Cardiac muscle cell (in vitro differentiated cells and primary cell): Measurements from ENCODE around the gene NT5C1B. TPM values are rescaled to one million over a fixed set of nuclear protein-coding genes. Genes with fewer than 3 reads are reported as not detected.
A peak's percentile ranks its signal among the peaks of the same experiment; 100 is the strongest.

Experiments
- DNase-seq, 2 donors: peaks; one replicate each; pipeline versions ENCODE4 v3.0.0 to v3.0.0-alpha.2; 2010 to 2017; ENCODE audit warnings: low read depth in 1 of 2, low spot score in 1 of 2
- H3K27ac ChIP-seq: fragments of 200-600 bp; sonication (generic); 2 replicates; pipeline ENCODE4 v1.5.1; 2016
- H3K27me3 ChIP-seq: fragments of 200-600 bp; sonication (generic); 2 replicates; pipeline ENCODE4 v1.6.0; 2016; ENCODE audit warnings: control low read depth
- H3K36me3 ChIP-seq: fragments of 200-600 bp; sonication (generic); 2 replicates; pipeline ENCODE4 v1.5.1; 2016; ENCODE audit warnings: control low read depth
- H3K4me1 ChIP-seq: fragments of 200-600 bp; sonication (generic); 2 replicates; pipeline ENCODE4 v1.8.1; 2017; ENCODE audit warnings: low read depth, mild to moderate bottlenecking, mixed run types
- H3K4me3 ChIP-seq: fragments of 200-600 bp; sonication (generic); 2 replicates; pipeline ENCODE4 v1.5.1; 2016; ENCODE audit warnings: mild to moderate bottlenecking
- H3K9me3 ChIP-seq: fragments of 200-600 bp; sonication (generic); 2 replicates; pipeline ENCODE4 v1.5.1; 2017; ENCODE audit warnings: low read depth, mild to moderate bottlenecking, control low read depth
- CTCF ChIP-seq: IDR thresholded peaks from 2 replicates; pipeline ENCODE4 v1.5.1; 2012; ENCODE audit warnings: low read depth, mild to moderate bottlenecking, low read length
- polyA plus RNA-seq: library from polyadenylated mRNA; unstranded; fragments of >200 nt; fragmentation: Nextera tagmentation; extraction: Ambion mirVana; gene quantifications from 2 replicates; pipeline ENCODE4 v1.2.1, GENCODE V29; 2016
- total RNA-seq: library from RNA; depleted of rRNA; stranded (reverse); fragments of >200 nt; gene quantifications from 2 replicates; pipeline ENCODE4 v1.2.3, GENCODE V29; 2016

NT5C1B gene
- total and polyA plus RNA-seq, 2 experiments from 2014 or later: 1.9 TPM; not detected in 1

GRCh38 chr2:18516112-18516511, 73.3 kb downstream of the NT5C1B start:
- H3K4me1 ChIP-seq: peaks cover 16% of the 10 kb centered on the region
- DNase-seq: peak; percentile 39 to 79
- no peaks in the 10 kb centered on the region for H3K27me3 ChIP-seq
- H3K27ac ChIP-seq: no peak overlapping the region
- no peaks in the 10 kb centered on the region for H3K36me3 ChIP-seq
- TF ChIP-seq CTCF: no peak
- no peak overlapping the region for H3K4me3 ChIP-seq
- H3K9me3 ChIP-seq: no peaks in the 10 kb centered on the region

- DNase-seq: no peak
- TF ChIP-seq CTCF: no peak
- no peaks in the 10 kb centered on the region for H3K27me3 ChIP-seq
- no peak overlapping the region for H3K27ac ChIP-seq
- H3K9me3 ChIP-seq: no peaks in the 10 kb centered on the region
- H3K4me3 ChIP-seq: no peak overlapping the region
- H3K4me1 ChIP-seq: peaks cover 11% of the 10 kb centered on the region
- H3K36me3 ChIP-seq: no peaks in the 10 kb centered on the region
Observed at GRCh38 chr2:18514526-18515461, 74.6 kb downstream of the NT5C1B start.

Other genes with a start within 250 kb of the NT5C1B start
- gene RDH14, start 28.9 kb downstream of the NT5C1B start, total RNA-seq: 58.9 and 64.5 TPM in 2 replicates
- 65.6 and 68.8 TPM in 2 replicates for gene RDH14, start 28.9 kb downstream of the NT5C1B start, polyA plus RNA-seq